ENCODE data around the gene UNC5C. TPM values are rescaled to one million over a fixed set of nuclear protein-coding genes. Genes with fewer than 3 reads are reported as not detected.

The UNC5C gene
- polyA plus RNA-seq, 1 of the 3 experiments (the other 2 are of a cell fraction) = 3.3 TPM

DNA sequence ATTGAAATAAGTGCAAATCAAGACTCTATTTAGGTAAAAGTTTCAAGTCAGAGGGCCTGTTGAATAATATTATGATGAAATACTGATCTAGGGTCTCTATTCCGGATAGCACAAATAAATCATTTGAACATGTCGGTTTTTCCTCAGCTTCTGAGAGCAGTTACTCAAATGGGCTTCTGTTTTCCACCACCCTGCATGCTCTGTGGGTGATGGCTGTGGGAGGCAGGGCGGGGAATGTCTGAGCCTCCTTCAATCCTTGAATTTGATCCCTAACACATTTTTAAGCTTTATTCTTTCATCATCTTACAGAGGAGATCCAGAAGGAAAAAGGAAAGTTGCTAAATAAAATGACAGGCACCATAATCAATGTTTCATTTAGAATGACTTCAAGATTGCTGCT lies 8.5 kb downstream of the UNC5C start (continued):
- TF ChIP-seq RCOR1 (IDR thresholded peaks at IDR 0.05; ENCODE audit: low read length) = peak; percentile 45; the same call in 1 of the 2 replicates
- no peak; the same call in 1 of the 2 replicates for TF ChIP-seq TAF1 (IDR thresholded peaks at IDR 0.05; ENCODE audit: borderline replicate concordance, low read depth, low read length)
- TF ChIP-seq, protein P1, sequence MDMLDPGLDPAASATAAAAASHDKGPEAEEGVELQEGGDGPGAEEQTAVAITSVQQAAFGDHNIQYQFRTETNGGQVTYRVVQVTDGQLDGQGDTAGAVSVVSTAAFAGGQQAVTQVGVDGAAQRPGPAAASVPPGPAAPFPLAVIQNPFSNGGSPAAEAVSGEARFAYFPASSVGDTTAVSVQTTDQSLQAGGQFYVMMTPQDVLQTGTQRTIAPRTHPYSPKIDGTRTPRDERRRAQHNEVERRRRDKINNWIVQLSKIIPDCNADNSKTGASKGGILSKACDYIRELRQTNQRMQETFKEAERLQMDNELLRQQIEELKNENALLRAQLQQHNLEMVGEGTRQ (IDR thresholded peaks at IDR 0.05; ENCODE audit: borderline replicate concordance, low read depth, low read length) = no peak
- no peak for TF ChIP-seq MEF2A (IDR thresholded peaks at IDR 0.05; ENCODE audit: borderline replicate concordance, low read depth)
- no peak for TF ChIP-seq GABPA (IDR thresholded peaks at IDR 0.05; ENCODE audit: low read depth)
- TF ChIP-seq TEAD4 (IDR thresholded peaks at IDR 0.05; ENCODE audit: borderline replicate concordance, insufficient read depth) = 0 out of 2 replicates have a peak, but pooled peaks have one; percentile 39
- TF ChIP-seq SMC3 (IDR thresholded peaks at IDR 0.05; ENCODE audit: low read depth, low read length) = no peak
- TF ChIP-seq TCF12 (IDR thresholded peaks at IDR 0.05) = peak; percentile 86
- TF ChIP-seq POLR2AphosphoS5 (IDR thresholded peaks at IDR 0.05; ENCODE audit: low read depth, low read length) = peak; percentile 67; the same call in 1 of the 2 replicates
- TF ChIP-seq FOSL2 (IDR thresholded peaks at IDR 0.05; ENCODE audit: borderline replicate concordance, low read depth) = no peak

DNA sequence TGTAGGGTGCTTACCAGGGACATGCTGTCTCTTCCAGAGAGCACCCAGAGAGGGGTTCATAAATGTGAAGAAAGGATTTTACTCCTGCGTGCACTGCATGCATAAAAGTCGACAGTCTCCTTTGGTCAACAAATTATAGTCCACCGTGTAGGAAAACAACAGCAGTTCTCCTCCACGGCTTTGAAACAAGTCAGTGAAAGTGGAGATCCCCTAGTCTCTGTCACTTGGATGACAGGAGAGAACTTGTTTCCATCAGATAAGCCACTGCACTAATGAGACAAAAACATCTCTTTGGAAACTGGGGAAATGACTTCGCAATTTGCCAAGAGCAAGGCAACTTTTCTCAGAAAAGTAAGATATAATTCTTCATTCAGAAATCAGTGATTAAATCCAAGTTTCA lies 9.7 kb downstream of the UNC5C start:
- POLR2A ChIA-PET = interaction anchor here (0.7 kb wide), 1 partner anchor 12 kb away, joined by 3 read pairs; no protein-coding TSS in a partner anchor
- H4K20me1 ChIP-seq (ENCODE audit: insufficient read depth) = no peaks in the 10 kb centered on the region
- H3K27ac ChIP-seq (ENCODE audit: low read depth in 2 of 2, low read length in 1 of 2) = peak overlapping the region; percentile 55 to 98
- peaks cover 19% of the 10 kb centered on the region for H3K79me2 ChIP-seq (ENCODE audit: insufficient read depth)
- 8% methylated on average over 5 of the region's 5 CpGs for WGBS (ENCODE audit: low lambda C conversion rate)
- H3K4me3 ChIP-seq (ENCODE audit: low read depth in 2 of 2, low read length in 1 of 2) = peak overlapping the region; percentile 24 to 47
- no peak for DNase-seq
- H3K9me2 ChIP-seq = no peaks in the 10 kb centered on the region
- H3K9me3 ChIP-seq = no peaks in the 10 kb centered on the region
- CTCF ChIA-PET = interaction anchor here (1.7 to 14.1 kb wide), 3 partner anchors 9 to 28 kb away, joined by 6 to 183 read pairs (median 42); partner anchors contain the start of gene UNC5C
- H3K4me2 ChIP-seq = peak overlapping the region; percentile 75
- H3F3A ChIP-seq (replicated peaks; ENCODE audit: insufficient read depth) = peaks cover 11% of the 10 kb centered on the region
- no peaks in the 10 kb centered on the region for H3K27me3 ChIP-seq (ENCODE audit: insufficient read depth)
- H3K4me1 ChIP-seq (ENCODE audit: control insufficient read depth in 1 of 2, insufficient read depth in 2 of 2, low read depth in 1 of 2, low read length in 1 of 2) = peaks cover 0 to 42% of the 10 kb centered on the region in 2 experiments; a peak in 2 of 4 replicates
- TF ChIP-seq NFIC (IDR thresholded peaks at IDR 0.05; ENCODE audit: borderline replicate concordance) (no peak), RAD21 (IDR thresholded peaks at IDR 0.05; ENCODE audit: low read length) (no peak), FOXJ3 (CRISPR knock-in tag; IDR thresholded peaks at IDR 0.05) (no peak), CHD2 (IDR thresholded peaks at IDR 0.05; ENCODE audit: low read length, partially characterized antibody) (no peak), TEAD4 (IDR thresholded peaks at IDR 0.05; ENCODE audit: borderline replicate concordance, insufficient read depth) (no peak), POLR2AphosphoS5 (IDR thresholded peaks at IDR 0.05; ENCODE audit: low read depth, low read length) (no peak), MXI1 (IDR thresholded peaks at IDR 0.05; ENCODE audit: low read depth, low read length) (peak; percentile 15; the same call in 1 of the 2 replicates), GATA2 (CRISPR knock-in tag; IDR thresholded peaks at IDR 0.05) (peak; percentile 29; the same call in 1 of the 2 replicates), SIN3A (IDR thresholded peaks at IDR 0.05; ENCODE audit: borderline replicate concordance, low read depth, low read length) (0 out of 2 replicates have a peak, but pooled peaks have one; percentile 34), EZH2phosphoT487 (IDR thresholded peaks at IDR 0.05; ENCODE audit: borderline replicate concordance, low read depth) (no peak)
- TF ChIP-seq, protein P1 (IDR thresholded peaks at IDR 0.05; ENCODE audit: borderline replicate concordance, low read depth, low read length) = no peak
- TF ChIP-seq, protein P2, sequence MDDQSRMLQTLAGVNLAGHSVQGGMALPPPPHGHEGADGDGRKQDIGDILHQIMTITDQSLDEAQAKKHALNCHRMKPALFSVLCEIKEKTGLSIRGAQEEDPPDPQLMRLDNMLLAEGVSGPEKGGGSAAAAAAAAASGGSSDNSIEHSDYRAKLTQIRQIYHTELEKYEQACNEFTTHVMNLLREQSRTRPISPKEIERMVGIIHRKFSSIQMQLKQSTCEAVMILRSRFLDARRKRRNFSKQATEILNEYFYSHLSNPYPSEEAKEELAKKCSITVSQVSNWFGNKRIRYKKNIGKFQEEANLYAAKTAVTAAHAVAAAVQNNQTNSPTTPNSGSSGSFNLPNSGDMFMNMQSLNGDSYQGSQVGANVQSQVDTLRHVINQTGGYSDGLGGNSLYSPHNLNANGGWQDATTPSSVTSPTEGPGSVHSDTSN (IDR thresholded peaks at IDR 0.05) = no peak
- peak overlapping the region; percentile 50; the same call in 1 of the 2 replicates for H2AFZ ChIP-seq (ENCODE audit: low read depth)
- H3K36me3 ChIP-seq (replicated peaks in 1 of 2; ENCODE audit: control insufficient read depth in 1 of 2, insufficient read depth in 2 of 2, low read length in 1 of 2) = peaks cover 4 to 6% of the 10 kb centered on the region in 2 experiments
- H3K9ac ChIP-seq = peak overlapping the region; percentile 51
